H1 (cell line): ENCODE measurements around the gene DNAJC11. TPM values are rescaled to one million over a fixed set of nuclear protein-coding genes. Genes with fewer than 3 reads are reported as not detected.

Source experiments
- CTCF ChIA-PET: fragments of 300-600 bp; sonication (Branson Sonifier 250); formaldehyde crosslinking; loops from one replicate; lab custom pipeline; 2021; ENCODE audit not compliant: partially characterized antibody; lab: Charles Lee
- POLR2A ChIA-PET: fragments of 300-600 bp; sonication (Branson Sonifier 250); formaldehyde crosslinking; loops from one replicate; lab custom pipeline; 2021; ENCODE audit warnings: inconsistent platforms; ENCODE audit not compliant: partially characterized antibody; lab: Charles Lee
- DNase-seq, 2 experiments: peaks; one replicate each; pipeline versions ENCODE4 v3.0.0 to v3.0.0-alpha.2; 2010 to 2022; ENCODE audit warnings: low spot score in 2 of 2, low read depth in 1 of 2, mixed read lengths in 1 of 2
- FAIRE-seq: peaks from 2 replicates; lab custom pipeline; 2011; peaks lifted over from hg19 to GRCh38; lab: Jason Lieb, UNC
- H2AFZ ChIP-seq: 2 replicates; pipeline ENCODE4 v1.8.1; 2012; ENCODE audit warnings: low read length, inconsistent platforms
- H2AK5ac ChIP-seq: 2 replicates; pipeline ENCODE4 v1.6.1; 2013; ENCODE audit warnings: low read depth, low read length
- H2BK120ac ChIP-seq: replicated peaks from 2 replicates; pipeline ENCODE3; 2013; ENCODE audit warnings: low read depth, low read length, inconsistent platforms
- H2BK12ac ChIP-seq: 2 replicates; pipeline ENCODE4 v1.6.1; 2013; ENCODE audit warnings: low read depth, low read length
- H2BK15ac ChIP-seq: 2 replicates; pipeline ENCODE4 v1.6.1; 2013; ENCODE audit warnings: low read length
- H2BK20ac ChIP-seq: 2 replicates; pipeline ENCODE4 v1.6.1; 2013; ENCODE audit warnings: low read length
- H2BK5ac ChIP-seq: 2 replicates; pipeline ENCODE4 v1.6.1; 2013; ENCODE audit warnings: low read depth, low read length
- H3K14ac ChIP-seq: 2 replicates; pipeline ENCODE4 v1.6.1; 2013; ENCODE audit warnings: inconsistent platforms; ENCODE audit not compliant: insufficient read length
- H3K18ac ChIP-seq: 2 replicates; pipeline ENCODE4 v1.6.1; 2013; ENCODE audit warnings: low read length; ENCODE audit errors: extremely low read depth
- H3K23ac ChIP-seq: 2 replicates; pipeline ENCODE4 v1.6.1; 2013; ENCODE audit warnings: inconsistent platforms; ENCODE audit not compliant: insufficient read length
- H3K23me2 ChIP-seq: 2 replicates; pipeline ENCODE4 v1.6.1; 2013; ENCODE audit warnings: low read depth, low read length
- H3K27ac ChIP-seq: 2 replicates; pipeline ENCODE4 v1.6.1; 2011; ENCODE audit warnings: low read depth, low read length, inconsistent platforms
- H3K27me3 ChIP-seq, 4 experiments: replicated peaks in 1 of 4; 1 replicate in 1 of 4; 2 replicates in 3 of 4; pipeline versions ENCODE4 v1.6.1 to v1.8.1; 2011 to 2013; ENCODE audit warnings: low read length in 3 of 4, mild to moderate bottlenecking in 3 of 4, inconsistent platforms in 2 of 4, mixed read lengths in 2 of 4, moderate library complexity in 1 of 4; ENCODE audit not compliant: control insufficient read depth in 3 of 4, insufficient read depth in 3 of 4; ENCODE audit errors: extremely low read depth in 1 of 4
- H3K36me3 ChIP-seq, 4 experiments: 2 replicates each; pipeline versions ENCODE4 v1.6.1 to v1.8.1; 2011 to 2013; ENCODE audit warnings: mild to moderate bottlenecking in 4 of 4, low read length in 3 of 4, moderate library complexity in 2 of 4, control low read depth in 1 of 4, inconsistent platforms in 1 of 4; ENCODE audit not compliant: insufficient read depth in 4 of 4, control insufficient read depth in 2 of 4
- H3K4ac ChIP-seq: replicated peaks from 2 replicates; pipeline ENCODE3; 2013; ENCODE audit warnings: low read length, low read depth, mixed read lengths, inconsistent platforms; ENCODE audit not compliant: insufficient read length
- H3K4me1 ChIP-seq, 4 experiments: replicated peaks in 1 of 4; 1 replicate in 1 of 4; 2 replicates in 3 of 4; pipeline versions ENCODE4 v1.6.1 to v1.8.1; 2011 to 2013; ENCODE audit warnings: low read length in 3 of 4, inconsistent platforms in 2 of 4, mixed read lengths in 1 of 4; ENCODE audit not compliant: insufficient read depth in 4 of 4, control insufficient read depth in 3 of 4
- H3K4me2 ChIP-seq, 2 experiments: 2 replicates each; pipeline versions ENCODE4 v1.6.1 to v1.8.1; 2011 to 2013; ENCODE audit warnings: low read depth in 2 of 2, low read length in 2 of 2, control low read depth in 1 of 2, inconsistent platforms in 1 of 2, mild to moderate bottlenecking in 1 of 2; ENCODE audit not compliant: insufficient read depth in 1 of 2
- H3K4me3 ChIP-seq, 4 experiments: fragments of 200-600, 300-600 bp in 1 of 4; sonication (generic), shearing (Covaris generic), sonication (Bioruptor Twin) in 1 of 4; 2 replicates each; pipeline versions ENCODE4 v1.5.1 to v1.8.1; 2011 to 2016; ENCODE audit warnings: low read length in 4 of 4, low read depth in 3 of 4, control low read depth in 2 of 4, inconsistent platforms in 2 of 4, mild to moderate bottlenecking in 2 of 4, mixed read lengths in 1 of 4, moderate library complexity in 1 of 4; ENCODE audit not compliant: insufficient read depth in 2 of 4; ENCODE audit errors: extremely low read depth in 1 of 4
- H3K56ac ChIP-seq: replicated peaks from 2 replicates; pipeline ENCODE3; 2013; ENCODE audit warnings: low read depth, mild to moderate bottlenecking, mixed read lengths, low read length, inconsistent platforms; ENCODE audit not compliant: insufficient read length
- H3K79me1 ChIP-seq: 2 replicates; pipeline ENCODE4 v1.6.1; 2013; ENCODE audit warnings: low read depth, low read length, control low read depth
- H3K79me2 ChIP-seq, 2 experiments: 2 replicates each; pipeline versions ENCODE4 v1.6.1 to v1.8.1; 2012 to 2013; ENCODE audit warnings: low read length in 2 of 2, mild to moderate bottlenecking in 2 of 2, inconsistent platforms in 1 of 2; ENCODE audit not compliant: insufficient read depth in 2 of 2, control insufficient read depth in 1 of 2
- H3K9ac ChIP-seq, 4 experiments: replicated peaks in 1 of 4; 1 replicate in 1 of 4; 2 replicates in 3 of 4; pipeline versions ENCODE4 v1.6.1 to v1.8.1; 2011 to 2013; ENCODE audit warnings: low read depth in 3 of 4, low read length in 3 of 4, control low read depth in 2 of 4, mild to moderate bottlenecking in 2 of 4, moderate library complexity in 2 of 4, inconsistent platforms in 1 of 4; ENCODE audit errors: extremely low read depth in 1 of 4
- H3K9me3 ChIP-seq, 2 experiments: 2 replicates each; pipeline versions ENCODE4 v1.6.1 to v1.8.1; 2012 to 2013; ENCODE audit warnings: mild to moderate bottlenecking in 2 of 2, moderate library complexity in 2 of 2, control low read depth in 1 of 2, inconsistent platforms in 1 of 2, low read depth in 1 of 2, low read length in 1 of 2, mixed read lengths in 1 of 2; ENCODE audit not compliant: insufficient read depth in 2 of 2
- H4K20me1 ChIP-seq, 2 experiments: replicated peaks in 1 of 2; 2 replicates each; pipeline versions ENCODE3 to v1.8.1; 2011 to 2013; ENCODE audit warnings: inconsistent platforms in 2 of 2, low read length in 2 of 2, mild to moderate bottlenecking in 1 of 2; ENCODE audit not compliant: insufficient read depth in 2 of 2, control insufficient read depth in 1 of 2
- H4K5ac ChIP-seq: 2 replicates; pipeline ENCODE4 v1.6.1; 2013; ENCODE audit warnings: low read length, low read depth, mixed read lengths, inconsistent platforms; ENCODE audit not compliant: insufficient read length
- H4K8ac ChIP-seq: 2 replicates; pipeline ENCODE4 v1.8.0; 2013; ENCODE audit warnings: mild to moderate bottlenecking, moderate library complexity, low read length, inconsistent platforms; ENCODE audit not compliant: insufficient read depth; ENCODE audit errors: extremely low read depth
- H4K91ac ChIP-seq: replicated peaks from 2 replicates; pipeline ENCODE3; 2013; ENCODE audit warnings: low read length, mixed read lengths, inconsistent platforms; ENCODE audit not compliant: insufficient read length
- EGR1 ChIP-seq: IDR thresholded peaks from 2 replicates; pipeline ENCODE4 v1.6.1; 2011; ENCODE audit warnings: low read depth, low read length, borderline replicate concordance
- EP300 ChIP-seq, 2 experiments: IDR thresholded peaks; 1 replicate in 1 of 2; 2 replicates in 1 of 2; pipeline ENCODE4 v1.6.1; 2011 to 2012; ENCODE audit warnings: low read depth in 2 of 2, low read length in 2 of 2, mild to moderate bottlenecking in 2 of 2, borderline replicate concordance in 1 of 2, inconsistent platforms in 1 of 2, moderate library complexity in 1 of 2
- MAFK ChIP-seq: IDR thresholded peaks from 2 replicates; pipeline ENCODE4 v1.6.1; 2012; ENCODE audit warnings: low read depth, mild to moderate bottlenecking, improper control_type of control experiment, low read length
- NRF1 ChIP-seq: IDR thresholded peaks from 2 replicates; pipeline ENCODE4 v1.6.1; 2011; ENCODE audit warnings: mild to moderate bottlenecking, low read depth, low read length, improper control_type of control experiment
- RNF2 ChIP-seq: fragments of 200-900, 300-1000 bp; sonication (generic); IDR thresholded peaks from 2 replicates; pipeline ENCODE4 v1.7.1; 2016; ENCODE audit warnings: borderline replicate concordance, low read depth, mild to moderate bottlenecking, antibody characterized with exemption, low read length; ENCODE audit not compliant: poor library complexity, severe bottlenecking; ENCODE audit errors: missing control alignments
- SAP30 ChIP-seq: fragments of 300-600 bp; sonication (generic); IDR thresholded peaks from 2 replicates; pipeline ENCODE4 v1.7.1; 2012; ENCODE audit warnings: low read length, moderate library complexity, mild to moderate bottlenecking, inconsistent platforms; ENCODE audit not compliant: insufficient read depth, insufficient replicate concordance
- SIX5 ChIP-seq: IDR thresholded peaks from 2 replicates; pipeline ENCODE4 v1.6.1; 2011; ENCODE audit warnings: mild to moderate bottlenecking, low read depth, low read length
- TEAD4 ChIP-seq: IDR thresholded peaks from 2 replicates; pipeline ENCODE4 v1.6.1; 2012; ENCODE audit warnings: low read depth, low read length, inconsistent platforms, mixed read lengths
- WGBS, 2 experiments: shearing (Covaris generic) in 1 of 2; methylation state at CpG; one replicate each; pipeline versions ENCODE4 v1.1.6 to v1.1.7; 2013 to 2015; ENCODE audit warnings: low lambda C conversion rate in 2 of 2, mixed read lengths in 2 of 2, inconsistent platforms in 1 of 2, low coverage in 1 of 2, missing lambda C conversion rate in 1 of 2; ENCODE audit not compliant: insufficient replicate concordance in 2 of 2, insufficient coverage in 1 of 2, insufficient read length in 1 of 2; ENCODE audit errors: extremely low coverage in 1 of 2, missing lambda C conversion rate in 1 of 2; 5-methylcytosine and 5-hydroxymethylcytosine counted together
- polyA plus RNA-seq, 7 experiments: library from polyadenylated mRNA; depleted of rRNA in 3 of 7; stranded (reverse) in 5 of 7; unstranded in 2 of 7; fragments of >200 nt in 5 of 7; fragments of 200-250 nt in 2 of 7; gene quantifications; 1 replicate in 5 of 7; 2 replicates in 1 of 7; 4 replicates in 1 of 7; pipeline versions ENCODE4 v1.2.1 to v1.2.3, GENCODE V29; 2011 to 2013; ENCODE audit warnings: missing spikeins in 2 of 7, mixed read lengths in 2 of 7
- total RNA-seq: library from RNA; stranded (reverse); fragmentation: NEBNext Ultra II Directional; extraction: Animal tissue kit (Norgen Biotek cat#: 25700); gene quantifications from 2 replicates; pipeline ENCODE4 v1.2.1, GENCODE V29; 2021
- TF ChIP-seq, protein P1 (sequence below): IDR thresholded peaks from 2 replicates; pipeline ENCODE4 v1.6.1; 2011; ENCODE audit warnings: low read length, improper control_type of control experiment

Gene DNAJC11
- total and polyA plus RNA-seq, 2 of the 8 experiments (the other 6 are each of a cell fraction or from before 2014, with no cell fraction given), result 43.9 to 90.9 TPM

GRCh38 chr1:6631058-6631457 lies 70.6 kb downstream of the DNAJC11 start:
- POLR2A ChIA-PET, result no interaction called here
- Histone ChIP-seq H2AFZ (no peak overlapping the region), H3K27me3 (no peaks in the 10 kb centered on the region), H2BK12ac (no peak overlapping the region), H3K36me3 (peaks cover 5 to 29% (median 14%) of the 10 kb centered on the region in 4 experiments), H2BK120ac (no peak overlapping the region), H3K4ac (no peak overlapping the region), H3K4me3 (no peak overlapping the region), H4K5ac (no peak overlapping the region), H2AK5ac (no peak overlapping the region), H3K18ac (no peak overlapping the region), H3K79me1 (peaks cover 2% of the 10 kb centered on the region; the same call in 1 of the 2 replicates), H3K4me1 (no peaks in the 10 kb centered on the region), H3K27ac (no peak overlapping the region), H3K4me2 (no peak overlapping the region), H2BK15ac (no peak overlapping the region), H2BK20ac (no peak overlapping the region), H2BK5ac (no peak overlapping the region), H3K56ac (no peak overlapping the region), H3K79me2 (peaks cover 0 to 6% of the 10 kb centered on the region in 2 experiments; a peak in 2 of 4 replicates), H3K14ac (no peak overlapping the region), H4K8ac (no peak overlapping the region), H3K23me2 (no peaks in the 10 kb centered on the region), H3K9ac (no peak overlapping the region), H3K23ac (no peak overlapping the region), H4K20me1 (peaks cover 5 to 11% of the 10 kb centered on the region in 2 experiments), H4K91ac (no peak overlapping the region), H3K9me3 (no peaks in the 10 kb centered on the region)
- CTCF ChIA-PET, result interaction anchor here (3.0 kb wide), 1 partner anchor 29 kb away, joined by 5 read pairs; the partner anchor contains the start of gene KLHL21
- TF ChIP-seq NRF1 (no peak), EGR1 (no peak), EP300 (IDR thresholded peaks at IDR 0.05; ENCODE audit: borderline replicate concordance in 1 of 2, low read depth in 2 of 2, low read length in 2 of 2) (no peak), TEAD4 (no peak), SAP30 (no peak), SIX5 (no peak), RNF2 (no peak), MAFK (no peak)
- TF ChIP-seq, protein P1, sequence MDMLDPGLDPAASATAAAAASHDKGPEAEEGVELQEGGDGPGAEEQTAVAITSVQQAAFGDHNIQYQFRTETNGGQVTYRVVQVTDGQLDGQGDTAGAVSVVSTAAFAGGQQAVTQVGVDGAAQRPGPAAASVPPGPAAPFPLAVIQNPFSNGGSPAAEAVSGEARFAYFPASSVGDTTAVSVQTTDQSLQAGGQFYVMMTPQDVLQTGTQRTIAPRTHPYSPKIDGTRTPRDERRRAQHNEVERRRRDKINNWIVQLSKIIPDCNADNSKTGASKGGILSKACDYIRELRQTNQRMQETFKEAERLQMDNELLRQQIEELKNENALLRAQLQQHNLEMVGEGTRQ, result no peak
- FAIRE-seq, result no peak
- no peak for DNase-seq
- 98% methylated on average over 8 of the region's 8 CpGs; no CpG with 5 or more reads in 1 of the 2 experiments for whole genome bisulfite sequencing, 2 experiments
